Spleen (tissue), 11 donors: ENCODE measurements around the gene LIPE. TPM values are rescaled to one million over a fixed set of nuclear protein-coding genes. Genes with fewer than 3 reads are reported as not detected.

Experiments used
- DNase-seq: peaks from one replicate; pipeline ENCODE4 v3.0.0-alpha.2; 2020
- H3K27ac ChIP-seq, 8 donors: fragments of 200-600 bp; sonication (generic) in 7 of 8; 1 replicate in 4 of 8; 2 replicates in 4 of 8; pipeline versions ENCODE4 v1.5.0 to v1.8.0; 2016 to 2021; ENCODE audit warnings: inconsistent platforms in 4 of 8, mild to moderate bottlenecking in 4 of 8, moderate library complexity in 1 of 8
- H3K27me3 ChIP-seq, 7 donors: fragments of 200-600 bp; sonication (generic) in 6 of 7; replicated peaks in 1 of 7; 1 replicate in 4 of 7; 2 replicates in 3 of 7; pipeline versions ENCODE4 v1.5.0 to v1.8.0; 2016 to 2021; ENCODE audit warnings: inconsistent platforms in 3 of 7, mild to moderate bottlenecking in 1 of 7
- H3K36me3 ChIP-seq, 6 donors: fragments of 200-600 bp; sonication (generic) in 5 of 6; 1 replicate in 4 of 6; 2 replicates in 2 of 6; pipeline versions ENCODE4 v1.5.0 to v1.8.0; 2016 to 2021; ENCODE audit warnings: inconsistent platforms in 2 of 6
- H3K4me1 ChIP-seq, 6 donors: fragments of 200-600 bp; sonication (generic) in 5 of 6; 1 replicate in 3 of 6; 2 replicates in 3 of 6; pipeline versions ENCODE4 v1.5.0 to v1.8.0; 2016 to 2021; ENCODE audit warnings: inconsistent platforms in 3 of 6
- H3K4me3 ChIP-seq, 8 donors: fragments of 200-600 bp; sonication (generic) in 7 of 8; 1 replicate in 4 of 8; 2 replicates in 4 of 8; pipeline versions ENCODE4 v1.5.0 to v1.8.0; 2016 to 2021; ENCODE audit warnings: inconsistent platforms in 4 of 8, mild to moderate bottlenecking in 4 of 8, moderate library complexity in 2 of 8
- H3K9me3 ChIP-seq, 8 donors: fragments of 200-600 bp; sonication (generic) in 7 of 8; 1 replicate in 4 of 8; 2 replicates in 4 of 8; pipeline versions ENCODE4 v1.5.0 to v1.8.0; 2016 to 2021; ENCODE audit warnings: inconsistent platforms in 4 of 8
- POLR2A ChIP-seq, 3 donors: fragments of 450-650 bp; IDR thresholded peaks; one replicate each; pipeline ENCODE4 v1.5.1; 2017; ENCODE audit warnings: antibody characterized with exemption in 3 of 3, mild to moderate bottlenecking in 1 of 3
- POLR2AphosphoS5 ChIP-seq, 3 donors: sonication (generic); formaldehyde crosslinking; IDR thresholded peaks; one replicate each; pipeline ENCODE4 v1.5.1; 2017; ENCODE audit warnings: antibody characterized with exemption in 3 of 3
- WGBS, 5 donors: extraction: QIAGEN DNeasy Blood & Tissue Kit in 3 of 5; methylation state at CpG; one replicate each; pipeline versions ENCODE4 v1.1.5 to v1.1.7; 2013 to 2018; 5-methylcytosine and 5-hydroxymethylcytosine counted together
- intact Hi-C: fragments of 100-400 bp; cut with DNase I; formaldehyde crosslinking; loops from one replicate; pipeline ENCODE4 v1.15.0; 2023; ENCODE audit warnings: low total_unique reads
- polyA plus RNA-seq, 3 donors: library from polyadenylated mRNA; stranded (reverse); fragments of 200-250 nt; gene quantifications; one replicate each; pipeline ENCODE4 v1.2.1, GENCODE V29; 2013
- total RNA-seq, 7 donors: library from RNA; depleted of rRNA in 3 of 7; stranded (reverse); fragments of >200 nt in 3 of 7; fragmentation: NEBNext Ultra II Directional in 4 of 7; extraction: Animal tissue kit (Norgen Biotek cat#: 25700) in 4 of 7; gene quantifications; one replicate each; pipeline versions ENCODE4 v1.1.0 to v1.2.1, GENCODE V29; 2016 to 2021
- TF ChIP-seq, protein P1 (sequence below), 11 experiments: fragments of 200-600 bp in 7 of 11; fragments of 450-650 bp in 4 of 11; sonication (generic) in 4 of 11; IDR thresholded peaks in 8 of 11; conservative IDR thresholded peaks in 3 of 11; 1 replicate in 7 of 11; 2 replicates in 4 of 11; pipeline versions ENCODE4 v1.4.0 to v1.8.0; 2016 to 2021; ENCODE audit warnings: antibody characterized with exemption in 11 of 11, inconsistent platforms in 4 of 11, mild to moderate bottlenecking in 1 of 11
- donor health status: healthy with polysubstance abuse.
- donor health status: DM: no; HTN: no; CAD: no; lungs with moderate emphysema.
- donor health status: DM: no; HTN: no; CAD: no.
- donor health status: Bipolar disorder and iron deficiency.
- donor health status: healthy.
- donor health status: DM: no; HTN: no; CAD: no.
- donor health status: DM: yes; HTN: yes; CAD: no.

LIPE gene
- total and polyA plus RNA-seq, 10 donors, result 20.6 to 43.7 (median 25.2) TPM

DNA sequence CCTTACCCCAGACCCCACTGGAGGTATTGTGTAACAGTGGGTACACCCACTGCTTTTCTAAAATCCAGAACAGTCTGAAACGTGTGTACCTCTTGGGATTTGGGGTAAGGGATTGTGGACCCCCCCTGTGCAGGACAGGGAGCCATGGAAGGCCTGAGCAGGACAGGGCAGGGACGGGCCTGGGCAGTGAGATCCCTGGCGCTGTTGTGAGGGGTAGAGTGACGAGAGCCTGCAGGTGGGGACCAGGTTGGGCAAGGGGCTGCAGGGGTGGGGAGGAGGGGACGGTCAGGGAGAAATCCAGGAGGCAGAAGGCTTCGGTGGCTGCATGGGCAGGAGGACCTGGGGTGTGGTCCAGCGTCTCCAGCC is 65.7 kb downstream of the LIPE start:
- Histone ChIP-seq H3K36me3 (peaks cover 0 to 73% (median 19%) of the 10 kb centered on the region in 6 donors), H3K9me3 (peaks cover 0 to 15% (median 2%) of the 10 kb centered on the region in 8 donors), H3K4me1 (peaks cover 0 to 36% (median 18%) of the 10 kb centered on the region in 6 donors), H3K27ac (no peak overlapping the region), H3K4me3 (no peak overlapping the region), H3K27me3 (no peaks in the 10 kb centered on the region)
- TF ChIP-seq, protein P1, sequence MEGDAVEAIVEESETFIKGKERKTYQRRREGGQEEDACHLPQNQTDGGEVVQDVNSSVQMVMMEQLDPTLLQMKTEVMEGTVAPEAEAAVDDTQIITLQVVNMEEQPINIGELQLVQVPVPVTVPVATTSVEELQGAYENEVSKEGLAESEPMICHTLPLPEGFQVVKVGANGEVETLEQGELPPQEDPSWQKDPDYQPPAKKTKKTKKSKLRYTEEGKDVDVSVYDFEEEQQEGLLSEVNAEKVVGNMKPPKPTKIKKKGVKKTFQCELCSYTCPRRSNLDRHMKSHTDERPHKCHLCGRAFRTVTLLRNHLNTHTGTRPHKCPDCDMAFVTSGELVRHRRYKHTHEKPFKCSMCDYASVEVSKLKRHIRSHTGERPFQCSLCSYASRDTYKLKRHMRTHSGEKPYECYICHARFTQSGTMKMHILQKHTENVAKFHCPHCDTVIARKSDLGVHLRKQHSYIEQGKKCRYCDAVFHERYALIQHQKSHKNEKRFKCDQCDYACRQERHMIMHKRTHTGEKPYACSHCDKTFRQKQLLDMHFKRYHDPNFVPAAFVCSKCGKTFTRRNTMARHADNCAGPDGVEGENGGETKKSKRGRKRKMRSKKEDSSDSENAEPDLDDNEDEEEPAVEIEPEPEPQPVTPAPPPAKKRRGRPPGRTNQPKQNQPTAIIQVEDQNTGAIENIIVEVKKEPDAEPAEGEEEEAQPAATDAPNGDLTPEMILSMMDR (IDR thresholded peaks at IDR 0.05 in 8 of 11, conservative IDR thresholded peaks at IDR 0.05 in 3 of 11), result no peak
- TF ChIP-seq POLR2AphosphoS5 (IDR thresholded peaks at IDR 0.05) (no peak), POLR2A (IDR thresholded peaks at IDR 0.05) (no peak)
- intact Hi-C loops, result no loop called here
- 87 to 95% (median 94%) methylated on average over 7 of the region's 7 CpGs for WGBS, 5 donors
- no peak for DNase-seq

- H3K4me3 ChIP-seq, result no peak overlapping the region
- no peak for DNase-seq
- no peak overlapping the region for H3K27ac ChIP-seq
Measured at GRCh38 chr19:42360787-42361544, 66.2 kb downstream of the LIPE start.

GRCh38 chr19:42357290-42357689 is 69.9 kb downstream of the LIPE start:
- 78 to 94% (median 92%) methylated on average over 4 to 12 of the region's 12 CpGs for WGBS, 5 donors
- Histone ChIP-seq H3K4me3 (no peak overlapping the region), H3K27me3 (no peaks in the 10 kb centered on the region), H3K9me3 (no peaks in the 10 kb centered on the region), H3K4me1 (no peaks in the 10 kb centered on the region), H3K36me3 (peaks cover 0 to 90% (median 34%) of the 10 kb centered on the region in 6 donors), H3K27ac (no peak overlapping the region)
- intact Hi-C loops, result no loop called here
- TF ChIP-seq, protein P1 (IDR thresholded peaks at IDR 0.05 in 8 of 11, conservative IDR thresholded peaks at IDR 0.05 in 3 of 11), result no peak
- TF ChIP-seq POLR2AphosphoS5 (IDR thresholded peaks at IDR 0.05) (no peak), POLR2A (IDR thresholded peaks at IDR 0.05) (no peak)
- no peak for DNase-seq

More at GRCh38 chr19:42360787-42361544, 66.2 kb downstream of the LIPE start:
- peaks cover 0 to 79% (median 22%) of the 10 kb centered on the region in 6 donors for H3K36me3 ChIP-seq
- intact Hi-C loops, result no loop called here
- no peaks in the 10 kb centered on the region for H3K27me3 ChIP-seq
- 86 to 96% (median 92%) methylated on average over 13 to 16 of the region's 16 CpGs for WGBS, 5 donors
- peaks cover 0 to 15% (median 2%) of the 10 kb centered on the region in 8 donors for H3K9me3 ChIP-seq
- H3K4me1 ChIP-seq, result peaks cover 0 to 31% (median 18%) of the 10 kb centered on the region in 6 donors
- TF ChIP-seq, protein P1 (IDR thresholded peaks at IDR 0.05 in 8 of 11, conservative IDR thresholded peaks at IDR 0.05 in 3 of 11), result no peak
- TF ChIP-seq POLR2AphosphoS5 (IDR thresholded peaks at IDR 0.05) (no peak), POLR2A (IDR thresholded peaks at IDR 0.05) (no peak)

DNA sequence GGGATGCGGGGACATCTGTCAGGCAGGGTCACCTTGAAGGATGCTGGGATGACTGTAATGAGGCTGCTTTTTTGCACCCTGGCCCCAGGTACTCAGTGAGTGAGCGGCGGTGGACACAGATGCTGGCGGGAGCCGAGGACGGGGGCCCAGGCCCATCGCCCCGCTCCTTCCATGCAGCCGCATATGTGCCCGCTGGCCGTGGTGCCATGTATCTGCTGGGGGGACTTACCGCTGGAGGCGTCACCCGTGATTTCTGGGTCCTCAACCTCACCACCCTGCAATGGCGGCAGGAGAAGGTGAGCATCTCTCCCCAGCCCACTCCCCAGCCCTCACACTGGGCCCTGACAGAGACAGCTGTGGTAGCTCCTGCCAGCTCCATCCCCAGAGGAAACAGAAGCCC is 70.5 kb downstream of the LIPE start:
- WGBS, 5 donors, result 94 to 99% (median 97%) methylated on average over 11 to 15 of the region's 15 CpGs
- peaks cover 0 to 90% (median 36%) of the 10 kb centered on the region in 6 donors for H3K36me3 ChIP-seq
- TF ChIP-seq POLR2A (IDR thresholded peaks at IDR 0.05) (no peak), POLR2AphosphoS5 (IDR thresholded peaks at IDR 0.05) (no peak)
- TF ChIP-seq, protein P1 (IDR thresholded peaks at IDR 0.05 in 8 of 11, conservative IDR thresholded peaks at IDR 0.05 in 3 of 11), result no peak
- intact Hi-C loops, result no loop called here
- H3K9me3 ChIP-seq, result no peaks in the 10 kb centered on the region
- H3K4me3 ChIP-seq, result no peak overlapping the region
- no peak overlapping the region for H3K27ac ChIP-seq
- H3K27me3 ChIP-seq, result no peaks in the 10 kb centered on the region
- no peak for DNase-seq
- H3K4me1 ChIP-seq, result no peaks in the 10 kb centered on the region
